Measurements from ENCODE around the gene ABCG1.

GRCh38 chr21:42300956-42301355 is 82.0 kb downstream of the ABCG1 start:
- no peak for TF ChIP-seq CTCF (IDR thresholded peaks at IDR 0.05)
- no peak for TF ChIP-seq POLR2A (IDR thresholded peaks at IDR 0.05)
